COR-L47 (cell line): ENCODE results near the gene POLR2H.
"Not testable (repeated sequence)": the region's sequence is repeated elsewhere in the genome, so short reads cannot be mapped to it uniquely, and the experiment has no call there.

Experiments
- DNase-seq: peaks from one replicate; lab custom pipeline; 2025; lab: John Stamatoyannopoulos, UW

POLR2H gene

DNA sequence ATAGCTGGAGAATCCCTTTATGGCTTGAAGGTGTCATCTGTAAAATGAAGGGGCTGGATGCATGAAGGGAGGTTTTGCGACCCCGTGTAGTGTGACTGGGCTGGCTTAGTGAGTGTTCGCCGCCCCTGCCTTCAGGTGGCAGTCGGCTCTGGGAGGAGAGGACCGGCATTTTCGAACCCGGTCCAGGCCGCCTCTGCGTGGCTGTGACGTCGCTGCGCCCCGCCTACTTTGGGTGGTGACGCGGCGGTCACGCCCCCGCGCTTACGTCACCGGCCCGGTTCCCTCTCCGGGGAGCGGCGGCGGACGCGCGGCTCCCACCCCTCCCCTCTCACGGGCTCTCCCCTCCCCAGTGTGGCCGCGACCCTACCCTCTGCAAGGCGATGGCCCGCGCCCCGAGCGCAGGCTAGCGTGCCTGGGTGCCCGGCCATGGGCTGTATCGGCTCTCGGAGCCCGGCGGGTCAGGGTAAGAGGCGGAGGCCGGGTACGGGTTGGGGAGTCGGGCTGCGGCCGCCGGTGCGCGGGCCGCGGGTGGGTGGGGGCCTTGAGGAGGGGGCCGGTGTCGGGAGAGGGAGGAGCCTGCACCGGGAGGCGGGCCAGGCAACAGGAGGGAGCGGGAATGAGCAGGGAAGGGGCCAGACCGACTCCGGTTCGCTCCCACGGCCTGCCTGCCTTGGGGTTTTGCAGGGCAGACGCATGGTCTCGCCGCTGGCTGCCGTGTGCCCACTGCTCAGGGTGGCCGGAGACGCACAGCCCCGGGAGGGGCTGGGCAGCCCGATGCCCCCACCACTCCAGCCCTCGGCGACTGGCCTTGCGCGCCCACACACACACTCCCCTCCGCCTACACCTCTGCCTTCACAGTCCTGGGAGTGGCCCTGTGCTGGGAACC, 25.6 kb upstream of the POLR2H start:
- DNase-seq, result peak; percentile 87

DNA sequence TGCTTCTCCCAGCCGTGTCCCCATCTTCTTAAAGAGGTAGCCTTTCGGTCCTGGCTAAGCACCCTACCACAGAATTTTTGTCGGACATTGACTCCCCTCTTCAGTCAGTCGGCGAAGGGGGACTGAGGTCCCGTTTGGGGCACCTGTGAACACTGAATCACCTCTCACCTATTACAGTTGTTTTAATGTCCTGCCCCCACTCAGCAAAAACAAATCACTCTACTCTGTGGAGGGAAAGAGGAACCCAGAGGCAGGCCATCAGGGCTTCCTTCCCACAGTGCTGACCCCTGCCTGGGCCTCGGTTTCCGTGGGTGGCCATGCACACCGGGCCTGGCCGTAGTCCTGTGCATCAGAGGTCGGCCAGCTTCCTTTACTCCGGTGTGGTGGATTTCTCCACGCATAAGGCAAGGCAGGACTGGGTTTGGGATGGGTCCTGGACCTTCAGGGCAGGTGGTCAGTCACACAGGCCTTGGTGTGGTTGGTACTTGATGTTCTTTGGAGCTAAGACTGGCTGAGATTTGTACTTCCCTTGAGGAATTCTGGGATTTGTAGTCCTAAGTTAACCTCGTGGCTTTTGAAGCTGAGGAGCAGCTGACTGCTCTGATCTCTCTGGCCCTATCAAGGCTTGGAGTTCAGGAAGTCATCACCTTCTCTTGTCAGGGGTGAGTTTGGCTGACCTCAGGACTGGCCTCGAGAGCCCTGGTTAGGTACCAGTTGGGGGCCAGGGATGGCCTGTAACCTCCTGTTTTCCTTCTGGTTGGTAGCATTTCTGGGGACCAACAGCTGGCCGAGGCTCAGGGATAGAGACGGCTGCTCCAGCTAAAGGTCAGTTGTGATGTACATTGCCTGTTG, 24.7 kb upstream of the POLR2H start:
- peak; percentile 10 for DNase-seq

DNA sequence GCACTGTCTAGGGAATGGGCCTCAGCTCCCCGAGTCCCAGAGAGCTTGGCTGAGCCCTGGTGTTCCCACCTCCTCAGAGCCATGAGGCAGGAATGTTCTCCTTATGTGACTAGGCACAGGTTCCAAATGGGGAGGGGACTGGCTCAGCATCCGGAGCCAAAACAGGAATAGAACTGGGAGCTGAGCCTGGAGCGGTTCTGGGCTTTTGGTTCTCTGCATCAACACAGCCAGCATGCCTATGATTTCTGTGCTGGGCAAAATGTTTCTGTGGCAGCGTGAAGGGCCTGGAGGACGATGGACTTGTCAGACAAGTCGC, 24.2 kb upstream of the POLR2H start, which contains the start of gene FAM131A:
Gene FAM131A (plus strand): TSS at position 202 of the 316 bp plus-strand sequence. CDS start 31 bp downstream, at position 233.
- DNase-seq, result no peak

DNA sequence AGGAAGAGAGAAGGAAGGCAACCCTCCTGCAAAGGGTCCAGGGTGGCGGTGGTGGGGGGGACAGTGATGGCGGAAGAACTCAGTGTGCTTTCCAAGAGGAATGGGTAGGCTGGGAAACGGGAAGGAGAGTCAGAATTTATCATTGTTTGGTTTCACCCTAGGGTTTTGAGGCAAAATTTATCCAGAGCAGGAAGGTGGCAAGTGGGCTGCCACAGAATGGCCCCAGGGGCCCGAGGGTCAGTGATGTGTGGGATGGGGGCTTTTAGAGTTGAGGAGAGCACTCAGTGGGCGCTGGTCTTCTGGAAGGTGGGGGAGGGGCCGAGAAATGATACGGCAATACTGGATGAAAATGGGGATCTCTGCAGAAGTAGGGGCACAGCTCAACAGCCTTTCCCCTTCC, 23.5 kb upstream of the POLR2H start:
- DNase-seq, result no peak

DNA sequence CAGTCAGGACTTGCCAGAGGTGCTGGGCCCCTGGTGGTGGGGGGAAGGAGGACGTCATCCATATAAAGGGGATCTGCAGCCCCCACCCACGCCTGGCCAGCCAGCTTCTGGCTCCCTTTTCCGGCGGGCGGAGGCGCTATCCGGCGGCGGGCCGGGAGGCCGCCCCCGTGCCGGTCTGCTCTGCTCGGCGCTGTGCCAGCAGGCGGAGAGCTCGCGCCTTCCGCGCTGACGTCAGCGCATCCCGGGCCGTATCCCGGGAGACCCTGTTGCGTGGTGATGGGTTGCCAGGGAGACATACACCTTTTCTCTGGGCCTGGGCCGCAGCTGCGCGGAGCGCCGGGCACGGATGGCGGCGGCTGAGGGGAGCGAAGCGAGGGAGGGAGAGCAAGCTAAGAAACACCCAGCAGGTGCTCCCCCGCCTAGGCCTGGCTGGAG, 23.0 kb upstream of the POLR2H start:
- DNase-seq, result peak; percentile 98

DNA sequence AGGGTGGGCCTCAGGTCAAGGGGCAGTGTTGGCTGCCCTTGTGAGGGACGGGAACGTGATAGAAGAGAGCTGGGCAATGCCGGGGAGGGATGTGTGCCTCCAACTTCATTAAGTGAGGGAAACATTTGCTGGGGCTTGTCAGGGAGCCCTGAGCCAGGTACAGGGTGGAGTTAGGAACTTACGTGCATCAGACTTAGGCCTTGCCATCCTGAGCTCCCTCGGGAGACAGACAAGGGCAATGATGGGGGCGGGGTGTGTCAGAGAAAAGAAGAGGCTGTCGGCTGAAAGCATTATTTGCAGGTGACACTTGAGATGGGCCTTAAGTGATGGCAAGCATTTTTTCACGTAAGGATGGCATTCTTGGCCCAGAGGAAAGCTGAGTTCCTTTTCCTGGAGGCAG, 22.5 kb upstream of the POLR2H start:
- DNase-seq, result peak; percentile 68

DNA sequence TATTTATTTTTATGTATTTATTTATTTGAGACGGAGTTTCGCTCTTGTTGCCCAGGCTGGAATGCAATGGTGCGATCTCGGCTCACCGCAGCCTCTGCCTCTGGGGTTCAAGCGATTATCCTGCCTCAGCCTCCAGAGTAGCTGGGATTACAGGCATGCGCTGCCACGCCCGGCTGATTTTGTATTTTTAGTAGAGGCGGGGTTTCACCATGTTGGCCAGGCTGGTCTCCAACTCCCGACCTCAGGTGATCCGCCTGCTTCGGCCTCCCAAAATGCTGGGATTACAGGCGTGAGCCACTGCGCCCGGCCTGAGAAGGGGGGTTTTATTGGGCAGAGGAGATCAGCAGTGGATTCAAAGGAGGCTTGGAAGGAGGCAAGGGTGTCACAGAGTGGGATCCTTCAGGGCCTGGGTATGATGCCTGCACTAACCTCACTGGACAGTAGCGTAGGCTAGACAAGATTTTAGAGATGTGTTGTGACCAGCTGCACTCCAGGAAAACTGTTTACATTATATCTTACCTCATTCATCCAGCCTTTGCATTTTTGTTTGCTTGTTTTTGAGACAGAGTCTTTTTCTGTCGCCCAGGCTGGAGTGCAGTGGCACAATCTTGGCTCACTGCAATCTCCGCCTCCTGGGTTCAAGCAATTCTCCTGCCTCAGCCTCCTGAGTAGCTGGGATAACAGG, 21.9 kb upstream of the POLR2H start:
- not testable (repeated sequence) for DNase-seq

DNA sequence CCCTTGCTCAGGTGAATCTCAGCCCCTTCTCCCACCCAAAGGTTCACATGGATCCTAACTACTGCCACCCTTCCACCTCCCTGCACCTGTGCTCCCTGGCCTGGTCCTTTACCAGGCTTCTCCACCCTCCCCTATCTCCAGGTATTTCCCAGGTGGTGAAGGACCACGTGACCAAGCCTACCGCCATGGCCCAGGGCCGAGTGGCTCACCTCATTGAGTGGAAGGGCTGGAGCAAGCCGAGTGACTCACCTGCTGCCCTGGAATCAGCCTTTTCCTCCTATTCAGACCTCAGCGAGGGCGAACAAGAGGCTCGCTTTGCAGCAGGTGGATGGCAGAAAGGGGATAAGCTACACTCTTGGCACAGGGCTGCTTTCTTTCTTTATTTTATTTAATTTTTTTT, 19.6 kb upstream of the POLR2H start:
- DNase-seq, result no peak

DNA sequence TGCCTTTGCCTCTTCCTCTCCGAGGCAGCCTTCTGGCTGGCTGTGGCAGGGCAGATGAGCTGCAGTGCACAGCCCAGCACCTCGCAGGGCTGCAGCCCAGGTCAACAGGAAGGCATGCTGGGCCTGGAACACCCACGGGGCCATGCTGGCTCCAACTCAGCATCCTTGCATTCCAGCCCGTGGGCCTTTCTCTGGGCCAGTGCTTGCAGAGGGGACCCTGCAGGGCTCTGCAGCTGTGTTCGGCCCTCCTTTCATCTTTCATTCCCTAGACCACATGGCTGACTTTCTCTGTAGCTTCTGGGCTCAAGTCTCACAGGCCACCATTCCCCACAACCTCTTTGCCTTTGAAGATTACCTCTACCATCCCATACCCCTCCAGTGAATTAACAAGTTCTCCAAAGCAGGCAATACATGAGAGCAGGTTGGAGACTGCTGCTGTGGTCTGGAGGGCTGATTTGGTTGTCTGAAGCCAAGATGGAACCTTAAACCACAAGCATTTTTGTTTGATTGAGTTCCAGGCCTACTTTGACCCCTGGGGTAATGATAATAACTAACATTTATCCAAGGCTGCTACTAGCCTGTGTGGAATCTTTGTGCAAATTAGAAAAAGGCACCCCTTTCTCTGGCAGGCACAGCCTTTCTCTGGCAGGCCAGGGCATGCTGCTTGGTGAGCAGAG, 18.2 kb upstream of the POLR2H start:
- no peak for DNase-seq

DNA sequence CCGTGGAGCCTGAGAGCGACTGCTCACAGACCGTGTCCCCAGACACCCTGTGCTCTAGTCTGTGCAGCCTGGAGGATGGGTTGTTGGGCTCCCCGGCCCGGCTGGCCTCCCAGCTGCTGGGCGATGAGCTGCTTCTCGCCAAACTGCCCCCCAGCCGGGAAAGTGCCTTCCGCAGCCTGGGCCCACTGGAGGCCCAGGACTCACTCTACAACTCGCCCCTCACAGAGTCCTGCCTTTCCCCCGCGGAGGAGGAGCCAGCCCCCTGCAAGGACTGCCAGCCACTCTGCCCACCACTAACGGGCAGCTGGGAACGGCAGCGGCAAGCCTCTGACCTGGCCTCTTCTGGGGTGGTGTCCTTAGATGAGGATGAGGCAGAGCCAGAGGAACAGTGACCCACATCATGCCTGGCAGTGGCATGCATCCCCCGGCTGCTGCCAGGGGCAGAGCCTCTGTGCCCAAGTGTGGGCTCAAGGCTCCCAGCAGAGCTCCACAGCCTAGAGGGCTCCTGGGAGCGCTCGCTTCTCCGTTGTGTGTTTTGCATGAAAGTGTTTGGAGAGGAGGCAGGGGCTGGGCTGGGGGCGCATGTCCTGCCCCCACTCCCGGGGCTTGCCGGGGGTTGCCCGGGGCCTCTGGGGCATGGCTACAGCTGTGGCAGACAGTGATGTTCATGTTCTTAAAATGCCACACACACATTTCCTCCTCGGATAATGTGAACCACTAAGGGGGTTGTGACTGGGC, 16.8 kb upstream of the POLR2H start:
- no peak for DNase-seq

DNA sequence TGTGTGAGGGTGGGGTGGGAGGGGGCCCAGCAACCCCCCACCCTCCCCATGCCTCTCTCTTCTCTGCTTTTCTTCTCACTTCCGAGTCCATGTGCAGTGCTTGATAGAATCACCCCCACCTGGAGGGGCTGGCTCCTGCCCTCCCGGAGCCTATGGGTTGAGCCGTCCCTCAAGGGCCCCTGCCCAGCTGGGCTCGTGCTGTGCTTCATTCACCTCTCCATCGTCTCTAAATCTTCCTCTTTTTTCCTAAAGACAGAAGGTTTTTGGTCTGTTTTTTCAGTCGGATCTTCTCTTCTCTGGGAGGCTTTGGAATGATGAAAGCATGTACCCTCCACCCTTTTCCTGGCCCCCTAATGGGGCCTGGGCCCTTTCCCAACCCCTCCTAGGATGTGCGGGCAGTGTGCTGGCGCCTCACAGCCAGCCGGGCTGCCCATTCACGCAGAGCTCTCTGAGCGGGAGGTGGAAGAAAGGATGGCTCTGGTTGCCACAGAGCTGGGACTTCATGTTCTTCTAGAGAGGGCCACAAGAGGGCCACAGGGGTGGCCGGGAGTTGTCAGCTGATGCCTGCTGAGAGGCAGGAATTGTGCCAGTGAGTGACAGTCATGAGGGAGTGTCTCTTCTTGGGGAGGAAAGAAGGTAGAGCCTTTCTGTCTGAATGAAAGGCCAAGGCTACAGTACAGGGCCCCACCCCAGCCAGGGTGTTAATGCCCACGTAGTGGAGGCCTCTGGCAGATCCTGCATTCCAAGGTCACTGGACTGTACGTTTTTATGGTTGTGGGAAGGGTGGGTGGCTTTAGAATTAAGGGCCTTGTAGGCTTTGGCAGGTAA, 16.0 kb upstream of the POLR2H start:
- peak; percentile 90 for DNase-seq

DNA sequence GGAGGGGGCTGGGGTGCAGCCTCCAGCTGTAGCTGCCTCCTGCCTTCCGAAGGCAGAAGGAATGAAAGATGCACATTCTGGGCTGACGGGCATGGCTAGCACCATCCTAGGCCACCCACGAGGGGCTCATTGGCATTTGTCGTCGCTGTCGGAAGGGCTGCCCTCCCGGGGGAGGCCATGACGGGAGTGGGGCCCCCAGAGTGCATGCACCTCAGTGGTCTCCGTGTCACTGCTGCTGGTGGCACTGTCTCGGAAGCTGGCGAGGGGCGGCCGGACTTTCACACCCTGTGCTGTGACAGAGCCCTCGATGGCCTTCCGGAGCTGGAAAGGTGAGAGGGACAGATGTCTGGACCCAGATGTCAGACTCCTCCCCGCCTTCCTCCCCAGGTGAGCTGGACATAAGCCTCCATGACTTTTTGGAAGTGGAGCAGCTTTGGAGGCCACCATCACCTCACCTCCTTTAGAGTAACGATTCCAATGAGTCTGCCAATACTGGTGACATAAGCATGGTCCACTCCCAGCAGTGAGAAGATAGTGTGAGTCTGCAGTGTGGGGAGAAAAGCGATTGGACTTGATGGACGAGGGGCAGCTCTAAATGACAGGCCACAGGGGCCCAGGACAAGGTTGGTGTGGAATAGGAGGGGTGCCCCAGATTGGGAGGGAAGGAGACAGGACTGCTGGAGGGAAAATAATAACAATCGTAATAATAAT, 14.9 kb upstream of the POLR2H start:
- DNase-seq, result no peak

DNA sequence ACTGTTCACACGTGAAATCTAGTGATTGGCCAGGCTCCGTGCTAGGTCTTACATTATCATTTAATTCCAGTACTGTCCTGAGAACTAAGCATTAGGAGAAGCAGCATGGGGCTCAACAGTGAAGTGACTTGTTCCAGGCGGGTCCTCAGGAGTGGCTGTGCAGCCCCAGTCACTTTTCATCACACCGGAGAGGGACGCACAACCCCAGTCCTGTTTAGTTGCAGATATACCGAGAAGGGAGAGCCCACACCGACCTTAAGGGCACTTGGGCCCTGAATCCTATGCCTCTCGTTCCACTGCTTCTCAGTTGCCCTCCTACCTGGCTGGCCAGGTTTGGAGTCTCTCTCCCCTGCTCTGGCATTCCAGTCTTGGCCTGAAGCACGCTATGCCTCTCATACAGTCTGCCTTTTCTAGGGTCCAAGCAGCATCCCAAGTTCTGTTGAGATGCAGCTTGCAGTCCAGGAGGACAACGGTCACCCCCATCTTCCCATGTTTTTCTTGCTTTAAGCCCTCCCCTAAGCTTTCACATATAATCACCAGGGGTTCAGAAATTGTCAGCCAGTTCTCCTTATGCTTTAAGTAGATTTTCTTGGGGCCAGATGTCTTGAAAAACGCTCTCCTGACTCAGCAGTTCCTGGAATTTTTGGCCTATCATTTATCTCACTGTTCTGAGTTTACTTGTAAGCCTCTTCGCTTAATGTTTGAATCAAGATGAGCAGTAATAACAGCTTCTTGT, 14.0 kb upstream of the POLR2H start:
- DNase-seq, result no peak

DNA sequence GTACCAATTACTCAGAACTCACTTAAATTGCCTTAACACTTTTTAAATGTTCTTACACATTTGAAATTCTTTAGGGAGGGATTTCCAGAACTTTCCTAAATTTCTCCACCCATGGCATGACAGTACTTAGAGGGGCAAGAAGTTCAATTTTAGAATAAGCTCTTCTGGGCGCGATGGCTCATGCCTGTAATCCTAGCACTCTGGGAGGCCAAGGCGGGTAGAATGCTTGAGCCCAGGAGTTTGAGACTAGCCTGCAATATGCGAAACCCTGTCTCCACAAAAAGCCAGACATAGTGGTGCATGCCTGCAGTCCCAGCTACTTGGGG, 13.5 kb upstream of the POLR2H start:
- DNase-seq, result no peak

DNA sequence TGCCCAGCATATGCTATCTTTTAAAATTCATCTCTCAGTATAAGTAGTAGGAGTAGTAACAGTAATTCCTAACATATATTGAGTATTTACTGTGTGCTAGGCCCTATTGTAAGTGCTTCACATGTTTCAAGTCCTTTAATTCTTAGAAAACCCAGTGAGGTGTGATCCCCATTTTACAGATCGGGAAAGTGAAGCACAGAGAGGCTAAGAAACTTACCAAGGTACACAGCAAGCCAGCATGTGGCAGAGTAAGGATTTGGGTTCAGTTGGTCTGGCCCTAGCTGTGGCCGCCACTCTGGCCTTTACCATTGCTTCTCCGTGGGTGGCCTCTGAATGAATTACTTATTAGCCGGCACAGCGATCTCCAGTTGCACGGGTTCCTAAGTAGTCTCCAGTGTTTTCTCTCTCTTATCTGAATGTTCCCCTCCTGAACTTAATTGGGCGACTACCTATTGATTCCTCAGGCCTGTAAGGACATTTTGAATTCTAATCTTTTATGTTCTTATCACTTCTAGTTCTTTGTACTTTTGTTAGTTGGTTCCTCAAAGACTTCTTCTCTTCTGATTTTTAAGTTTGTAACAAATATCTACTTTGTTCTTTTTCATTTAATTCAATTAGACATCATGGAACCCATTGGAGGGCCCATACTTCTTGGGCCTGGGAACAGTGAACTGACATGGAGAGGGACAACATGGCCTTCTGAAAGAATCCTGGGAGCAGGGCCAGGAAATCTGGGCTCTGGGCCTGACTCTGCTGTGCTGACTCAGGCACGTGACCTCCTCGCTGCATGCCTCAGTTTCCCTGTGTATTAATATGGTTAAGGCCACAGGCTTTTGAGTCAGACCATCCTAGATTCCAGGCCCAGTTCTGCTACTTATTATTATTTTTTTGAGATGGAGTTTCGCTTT, 11.7 kb upstream of the POLR2H start:
- no peak for DNase-seq

DNA sequence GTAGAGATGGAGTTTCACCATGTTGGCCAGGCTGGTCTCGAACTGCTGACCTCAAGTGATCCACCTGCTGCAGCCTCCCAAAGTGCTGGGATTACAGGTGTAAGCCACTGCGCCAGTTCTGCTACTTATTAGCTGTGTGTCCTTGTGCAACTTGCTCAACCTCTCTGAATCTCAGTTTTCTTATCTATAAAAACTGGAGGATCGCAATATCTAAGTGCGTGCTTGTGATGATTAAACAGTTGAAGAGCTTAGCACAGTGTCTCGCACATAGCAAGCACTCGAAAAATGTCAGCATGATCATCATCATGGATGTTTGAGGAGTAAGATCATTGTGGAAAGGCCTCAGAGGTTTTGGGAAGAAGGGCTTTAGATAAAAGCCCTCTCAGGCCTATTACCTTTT, 10.9 kb upstream of the POLR2H start:
- no peak for DNase-seq

DNA sequence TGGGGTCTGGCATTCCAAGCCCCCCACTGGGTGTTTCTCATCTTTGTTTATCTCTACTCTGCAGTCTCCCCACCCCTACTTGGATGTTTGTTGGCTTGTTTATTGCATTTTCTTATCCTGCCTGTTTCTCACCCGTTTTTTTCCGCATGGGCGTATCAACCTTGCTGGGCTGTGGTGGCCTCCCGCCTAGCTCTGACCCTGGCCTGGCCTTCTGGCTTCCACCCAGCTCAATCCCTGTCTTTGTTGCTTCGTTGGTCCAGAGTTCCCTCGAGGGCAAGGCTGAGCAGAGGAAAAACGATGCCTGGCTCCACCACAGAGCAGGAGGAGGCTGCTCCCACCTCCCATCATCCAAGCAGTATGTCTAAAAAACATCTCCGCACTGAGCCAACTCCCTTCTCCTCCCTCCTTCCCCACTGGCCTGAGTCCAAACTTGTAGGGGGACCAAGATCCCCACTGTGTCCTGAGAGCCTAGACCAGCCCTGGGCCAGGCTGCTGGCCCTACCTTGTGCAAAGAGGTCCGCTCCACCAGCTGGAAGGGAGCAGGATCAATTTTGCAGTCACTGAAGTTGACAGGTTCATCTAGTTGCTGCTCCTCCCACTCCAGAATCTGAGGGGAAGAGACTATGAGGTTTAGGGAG, 9.9 kb upstream of the POLR2H start:
- no peak for DNase-seq
